HepG2 (cell line): Measurements from ENCODE around the gene COPS9. TPM values are rescaled to one million over a fixed set of nuclear protein-coding genes. Genes with fewer than 3 reads are reported as not detected.

Experiments used
- ATF7 ChIP-seq, 2 experiments: fragments of 450-650 bp in 1 of 2; sonication (generic) in 1 of 2; formaldehyde crosslinking in 1 of 2; IDR thresholded peaks; 2 replicates each; pipeline versions ENCODE4 v1.4.0 to v1.6.1; 2016 to 2020; ENCODE audit warnings: antibody characterized with exemption in 1 of 2, mild to moderate bottlenecking in 1 of 2, missing genetic modification reagents in 1 of 2
- DDIT3 ChIP-seq: sonication (generic); formaldehyde crosslinking; IDR thresholded peaks from 2 replicates; pipeline ENCODE4 v1.4.0; 2020; ENCODE audit warnings: mild to moderate bottlenecking, missing genetic modification reagents
- ELK4 ChIP-seq: sonication (generic); formaldehyde crosslinking; IDR thresholded peaks from 2 replicates; pipeline ENCODE4 v1.9.0; 2021; ENCODE audit warnings: missing genetic modification reagents, borderline replicate concordance
- PATZ1 ChIP-seq: sonication (generic); formaldehyde crosslinking; IDR thresholded peaks from 2 replicates; pipeline ENCODE4 v1.4.0; 2020; ENCODE audit warnings: missing genetic modification reagents
- SOX13 ChIP-seq, 3 experiments: fragments of 450-650 bp in 1 of 3; sonication (generic) in 1 of 3; formaldehyde crosslinking in 1 of 3; IDR thresholded peaks in 2 of 3; conservative IDR thresholded peaks in 1 of 3; 2 replicates each; pipeline versions ENCODE4 v1.5.0 to v1.6.1; 2016 to 2020; ENCODE audit warnings: antibody characterized with exemption in 1 of 3, mild to moderate bottlenecking in 1 of 3, missing compliant biosample characterization in 1 of 3, missing genetic modification reagents in 1 of 3, moderate library complexity in 1 of 3
- SP4 ChIP-seq: sonication (generic); formaldehyde crosslinking; IDR thresholded peaks from 2 replicates; pipeline ENCODE4 v1.8.1; 2023; ENCODE audit warnings: mild to moderate bottlenecking, missing genetic modification reagents
- ZBTB42 ChIP-seq: sonication (generic); formaldehyde crosslinking; IDR thresholded peaks from 2 replicates; pipeline ENCODE4 v1.5.0; 2020; ENCODE audit warnings: mild to moderate bottlenecking, missing genetic modification reagents
- ZNF160 ChIP-seq: sonication (generic); formaldehyde crosslinking; IDR thresholded peaks from 2 replicates; pipeline ENCODE4 v1.8.0; 2022; ENCODE audit warnings: mild to moderate bottlenecking, inconsistent platforms, missing genetic modification reagents
- ZNF264 ChIP-seq: sonication (generic); formaldehyde crosslinking; IDR thresholded peaks from 2 replicates; pipeline ENCODE4 v1.4.0; 2020; ENCODE audit warnings: missing genetic modification reagents
- ZNF383 ChIP-seq: sonication (generic); formaldehyde crosslinking; IDR thresholded peaks from 2 replicates; pipeline ENCODE4 v1.4.0; 2020; ENCODE audit warnings: missing genetic modification reagents, mild to moderate bottlenecking, borderline replicate concordance
- ZNF569 ChIP-seq: sonication (generic); formaldehyde crosslinking; IDR thresholded peaks from 2 replicates; pipeline ENCODE4 v1.5.0; 2020; ENCODE audit warnings: mild to moderate bottlenecking, missing genetic modification reagents, moderate library complexity, borderline replicate concordance
- ZNF616 ChIP-seq: sonication (generic); formaldehyde crosslinking; IDR thresholded peaks from 2 replicates; pipeline ENCODE4 v1.5.0; 2020; ENCODE audit warnings: low read depth, mild to moderate bottlenecking, missing genetic modification reagents
- ZNF687 ChIP-seq: sonication (generic); formaldehyde crosslinking; IDR thresholded peaks from 2 replicates; pipeline ENCODE4 v1.5.1; 2020; ENCODE audit warnings: mild to moderate bottlenecking, missing genetic modification reagents, moderate library complexity
- ZNF746 ChIP-seq: sonication (generic); formaldehyde crosslinking; IDR thresholded peaks from 2 replicates; pipeline ENCODE4 v1.8.0; 2022; ENCODE audit warnings: mild to moderate bottlenecking, missing genetic modification reagents
- polyA plus RNA-seq, 8 experiments: library from polyadenylated mRNA; depleted of rRNA in 3 of 8; stranded (reverse) in 7 of 8; unstranded in 1 of 8; fragments of >200 nt; fragmentation: Illumina TruSeq in 4 of 8; extraction: Trizol in 4 of 8; gene quantifications; 2 replicates each; pipeline versions ENCODE4 v1.2.1 to v1.2.3, GENCODE V29; 2011 to 2016; ENCODE audit warnings: low read depth in 4 of 8, missing spikeins in 1 of 8, mixed read lengths in 1 of 8; ENCODE audit not compliant: insufficient read depth in 1 of 8
- total RNA-seq, 5 experiments: library from RNA; depleted of rRNA; stranded (reverse); fragments of >200 nt; fragmentation: Illumina TruSeq; extraction: Trizol; gene quantifications; 2 replicates each; pipeline ENCODE4 v1.2.3, GENCODE V29; 2016; ENCODE audit warnings: low read depth in 1 of 5
- TF ChIP-seq, protein P1 (sequence below): sonication (generic); formaldehyde crosslinking; IDR thresholded peaks from 2 replicates; pipeline ENCODE4 v1.4.0; 2020; ENCODE audit warnings: mild to moderate bottlenecking, missing genetic modification reagents
- TF ChIP-seq, protein P2 (sequence below): sonication (generic); formaldehyde crosslinking; conservative IDR thresholded peaks from 2 replicates; pipeline ENCODE4 v1.4.0; 2020; ENCODE audit warnings: missing genetic modification reagents

COPS9 gene
- total and polyA plus RNA-seq, 2 of the 13 experiments (the other 11 are each of a cell fraction or from before 2014, with no cell fraction given): 180 to 247 TPM

DNA sequence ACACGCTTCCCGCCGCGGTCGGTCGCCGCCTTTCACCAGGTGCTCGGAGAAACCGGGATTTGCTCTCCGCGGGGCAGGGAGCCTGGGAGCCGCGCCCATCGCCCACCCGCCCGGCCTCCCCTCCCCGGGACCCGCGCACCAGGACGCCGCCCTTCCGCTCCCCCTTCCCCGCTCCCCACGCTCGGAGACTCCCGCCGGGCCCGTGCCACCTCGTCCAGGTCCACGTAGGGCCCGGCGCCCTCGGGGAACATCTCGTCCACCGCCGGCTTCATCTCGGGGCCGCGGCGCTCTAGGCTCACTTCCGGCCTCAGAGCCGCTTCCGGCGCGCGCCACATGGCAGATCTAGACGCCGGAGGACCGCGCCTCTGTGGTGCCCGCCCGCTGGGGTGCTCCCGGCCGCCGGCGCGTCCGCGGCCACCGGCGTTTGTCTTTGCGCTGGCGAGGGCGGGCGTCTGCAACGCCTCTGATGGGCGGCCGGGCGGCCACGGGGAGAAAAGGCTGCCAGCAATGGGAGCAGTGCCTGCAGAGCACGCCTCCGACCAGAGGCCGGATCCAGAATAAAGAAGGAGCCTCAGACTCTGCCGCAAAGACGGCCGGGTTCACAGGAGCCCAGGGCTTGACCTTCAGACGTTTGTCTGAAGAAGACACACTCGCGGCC, at the start of gene COPS9 (continued):
- TF ChIP-seq ZNF687 (CRISPR knock-in tag) (peak; percentile 89), ZNF569 (CRISPR knock-in tag) (no peak), ZBTB42 (CRISPR knock-in tag) (0 out of 2 replicates have a peak, but pooled peaks have one; percentile 36), ZNF160 (CRISPR knock-in tag) (peak; percentile 58; the same call in 1 of the 2 replicates), ATF7 (IDR thresholded peaks at IDR 0.05) (no peak), ATF7 (CRISPR knock-in tag; IDR thresholded peaks at IDR 0.05) (no peak), ZNF264 (no peak), ZNF616 (0 out of 2 replicates have a peak, but pooled peaks have one; percentile 67), PATZ1 (CRISPR knock-in tag) (no peak; the same call in 1 of the 2 replicates), DDIT3 (no peak), SOX13 (IDR thresholded peaks at IDR 0.05) (no peak), SOX13 (CRISPR knock-in tag; conservative IDR thresholded peaks at IDR 0.05 in 1 of 2, IDR thresholded peaks at IDR 0.05 in 1 of 2) (peak in 1 of 2 experiments; percentile 21; a peak in 2 of 4 replicates), SP4 (CRISPR knock-in tag) (no peak), ELK4 (CRISPR knock-in tag) (peak; percentile 90; the same call in 1 of the 2 replicates), ZNF383 (CRISPR knock-in tag) (peak; percentile 93; the same call in 1 of the 2 replicates), ZNF746 (CRISPR knock-in tag) (peak; percentile 26; the same call in 1 of the 2 replicates)
- TF ChIP-seq, protein P1, sequence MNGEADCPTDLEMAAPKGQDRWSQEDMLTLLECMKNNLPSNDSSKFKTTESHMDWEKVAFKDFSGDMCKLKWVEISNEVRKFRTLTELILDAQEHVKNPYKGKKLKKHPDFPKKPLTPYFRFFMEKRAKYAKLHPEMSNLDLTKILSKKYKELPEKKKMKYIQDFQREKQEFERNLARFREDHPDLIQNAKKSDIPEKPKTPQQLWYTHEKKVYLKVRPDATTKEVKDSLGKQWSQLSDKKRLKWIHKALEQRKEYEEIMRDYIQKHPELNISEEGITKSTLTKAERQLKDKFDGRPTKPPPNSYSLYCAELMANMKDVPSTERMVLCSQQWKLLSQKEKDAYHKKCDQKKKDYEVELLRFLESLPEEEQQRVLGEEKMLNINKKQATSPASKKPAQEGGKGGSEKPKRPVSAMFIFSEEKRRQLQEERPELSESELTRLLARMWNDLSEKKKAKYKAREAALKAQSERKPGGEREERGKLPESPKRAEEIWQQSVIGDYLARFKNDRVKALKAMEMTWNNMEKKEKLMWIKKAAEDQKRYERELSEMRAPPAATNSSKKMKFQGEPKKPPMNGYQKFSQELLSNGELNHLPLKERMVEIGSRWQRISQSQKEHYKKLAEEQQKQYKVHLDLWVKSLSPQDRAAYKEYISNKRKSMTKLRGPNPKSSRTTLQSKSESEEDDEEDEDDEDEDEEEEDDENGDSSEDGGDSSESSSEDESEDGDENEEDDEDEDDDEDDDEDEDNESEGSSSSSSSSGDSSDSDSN (CRISPR knock-in tag): peak; percentile 85; the same call in 1 of the 2 replicates
- TF ChIP-seq, protein P2, sequence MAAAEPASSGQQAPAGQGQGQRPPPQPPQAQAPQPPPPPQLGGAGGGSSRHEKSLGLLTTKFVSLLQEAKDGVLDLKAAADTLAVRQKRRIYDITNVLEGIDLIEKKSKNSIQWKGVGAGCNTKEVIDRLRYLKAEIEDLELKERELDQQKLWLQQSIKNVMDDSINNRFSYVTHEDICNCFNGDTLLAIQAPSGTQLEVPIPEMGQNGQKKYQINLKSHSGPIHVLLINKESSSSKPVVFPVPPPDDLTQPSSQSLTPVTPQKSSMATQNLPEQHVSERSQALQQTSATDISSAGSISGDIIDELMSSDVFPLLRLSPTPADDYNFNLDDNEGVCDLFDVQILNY: no peak; the same call in 1 of the 2 replicates
